CD1c-positive myeloid dendritic cell (primary cell): ENCODE results near the gene PPM1H.
A peak's percentile ranks its signal among the peaks of the same experiment; 100 is the strongest.
"Not testable (repeated sequence)": the region's sequence is repeated elsewhere in the genome, so short reads cannot be mapped to it uniquely, and the experiment has no call there.

ENCODE experiments used
- DNase-seq: peaks from one replicate; pipeline ENCODE4 v3.0.0-alpha.2; 2016; ENCODE audit errors: extremely low spot score

Gene PPM1H

DNA sequence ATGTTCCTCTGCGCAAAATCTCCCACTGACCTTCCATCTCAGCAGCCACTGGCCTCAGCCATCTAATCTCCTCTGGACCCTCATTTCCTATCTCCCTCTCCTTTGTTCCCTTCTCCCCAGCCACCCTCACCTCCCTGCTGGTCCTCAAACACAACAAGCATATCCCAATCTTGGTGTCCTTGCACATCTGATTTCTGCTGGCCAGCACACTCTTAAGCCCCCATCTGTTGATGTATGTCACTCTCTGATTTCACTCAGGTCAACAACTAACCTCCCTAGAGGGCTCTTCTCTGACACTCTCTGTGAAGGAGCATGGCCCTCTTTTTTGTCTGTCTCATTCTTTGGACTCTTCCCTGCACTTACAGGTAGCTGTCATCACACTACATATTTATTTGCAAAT lies 25.6 kb downstream of the PPM1H start:
- DNase-seq: no peak

DNA sequence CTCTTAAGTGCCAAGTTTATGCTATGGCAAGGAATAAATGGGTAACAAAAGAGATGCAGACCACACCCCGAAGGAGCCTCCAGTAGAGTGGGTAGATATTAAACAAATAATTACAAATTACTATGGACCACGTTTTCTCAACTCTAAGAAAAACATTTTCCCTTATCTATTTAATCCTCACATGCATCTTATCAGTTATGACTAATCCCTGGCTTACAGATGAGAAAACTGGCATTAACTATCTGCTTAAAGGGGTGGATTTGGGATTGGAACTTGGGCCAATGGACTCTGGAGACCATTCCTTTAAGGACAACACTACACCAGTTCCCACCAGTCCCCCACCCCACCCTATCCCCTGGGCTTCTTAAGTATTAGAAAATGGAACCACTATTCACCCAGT lies 26.3 kb downstream of the PPM1H start:
- DNase-seq: no peak

DNA sequence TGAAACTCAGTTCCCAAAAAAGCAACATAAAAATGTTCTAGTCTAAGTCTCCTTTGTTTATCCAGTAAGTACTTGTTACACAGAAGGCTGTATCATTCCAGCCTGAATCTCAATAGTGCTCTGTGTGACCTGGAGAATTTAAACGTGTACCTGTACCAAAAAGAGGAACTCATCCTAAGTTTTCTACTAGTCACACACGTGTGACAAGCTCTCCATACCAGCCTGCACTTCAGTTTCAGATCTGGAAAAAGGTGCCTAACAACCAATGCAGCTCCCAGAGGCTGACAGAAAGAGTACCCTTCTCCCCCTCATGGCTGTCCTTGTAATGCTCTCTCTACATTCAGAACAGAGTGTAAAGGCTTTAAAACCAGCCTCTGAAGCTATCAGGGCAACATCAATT lies 27.4 kb downstream of the PPM1H start:
- no peak for DNase-seq

DNA sequence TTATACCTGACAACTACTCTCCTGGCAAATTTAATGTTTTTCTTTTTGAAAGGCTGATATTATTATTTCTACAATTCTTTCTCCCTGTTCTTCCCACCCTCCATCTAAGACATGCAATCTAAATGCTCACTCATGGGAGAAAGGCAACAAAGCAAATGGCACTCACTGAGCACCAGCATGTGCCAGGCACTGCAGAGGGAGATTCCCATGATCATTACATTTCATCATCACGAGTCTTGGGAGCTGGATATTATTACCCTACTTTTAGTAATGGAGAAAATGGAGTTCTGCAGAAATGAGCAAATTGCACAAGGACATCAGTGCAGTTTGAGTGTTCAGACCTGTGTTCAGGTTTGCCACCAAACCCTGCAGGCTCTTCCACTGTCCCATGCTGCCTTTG lies 27.9 kb downstream of the PPM1H start:
- DNase-seq: no peak

DNA sequence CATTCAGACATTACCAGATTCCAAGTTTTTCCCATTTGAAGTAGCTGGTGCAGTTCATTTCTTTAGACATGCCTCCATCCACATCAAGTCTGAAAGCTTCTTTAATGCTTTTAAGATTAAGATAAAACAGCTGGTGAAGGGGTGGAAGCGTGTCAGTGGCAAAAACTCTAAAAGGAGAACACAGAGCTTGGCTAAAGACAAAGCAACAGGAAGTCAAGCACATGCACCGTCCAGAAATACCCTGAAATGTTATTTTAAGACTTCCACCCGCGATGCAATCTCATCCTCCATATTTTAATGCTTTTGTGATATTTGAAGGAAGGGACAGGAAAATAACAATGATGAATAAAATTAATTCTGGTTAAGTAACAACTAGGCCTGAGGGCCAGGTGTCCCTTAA lies 31.8 kb downstream of the PPM1H start:
- no peak for DNase-seq

DNA sequence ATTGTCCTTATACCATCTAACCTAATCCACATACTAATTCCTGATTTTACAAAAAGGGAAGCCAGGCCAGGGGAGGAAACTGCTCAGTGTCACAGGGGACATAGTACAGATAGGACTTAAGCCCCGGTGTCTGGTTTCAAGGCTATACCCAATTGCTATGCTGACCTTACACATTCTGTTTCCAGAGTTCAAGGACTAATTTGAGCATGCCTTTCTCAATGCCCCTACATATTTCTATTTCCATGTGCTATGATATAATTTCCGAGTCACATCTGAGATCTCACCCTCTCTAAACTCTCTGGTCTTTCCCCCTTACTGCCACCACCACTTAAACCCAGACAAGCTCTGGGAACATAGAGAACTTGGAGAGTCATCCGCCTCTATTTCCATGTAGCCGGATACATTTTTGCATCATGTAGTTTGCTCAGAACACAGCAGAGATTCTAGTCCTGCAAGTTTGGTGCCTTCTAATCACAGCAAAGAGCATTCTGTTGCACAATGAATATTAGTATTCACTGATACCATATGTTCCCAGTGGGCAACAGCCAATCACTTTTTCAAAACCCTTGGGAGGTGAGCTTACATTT lies 34.2 kb downstream of the PPM1H start:
- peak; percentile 48 for DNase-seq

DNA sequence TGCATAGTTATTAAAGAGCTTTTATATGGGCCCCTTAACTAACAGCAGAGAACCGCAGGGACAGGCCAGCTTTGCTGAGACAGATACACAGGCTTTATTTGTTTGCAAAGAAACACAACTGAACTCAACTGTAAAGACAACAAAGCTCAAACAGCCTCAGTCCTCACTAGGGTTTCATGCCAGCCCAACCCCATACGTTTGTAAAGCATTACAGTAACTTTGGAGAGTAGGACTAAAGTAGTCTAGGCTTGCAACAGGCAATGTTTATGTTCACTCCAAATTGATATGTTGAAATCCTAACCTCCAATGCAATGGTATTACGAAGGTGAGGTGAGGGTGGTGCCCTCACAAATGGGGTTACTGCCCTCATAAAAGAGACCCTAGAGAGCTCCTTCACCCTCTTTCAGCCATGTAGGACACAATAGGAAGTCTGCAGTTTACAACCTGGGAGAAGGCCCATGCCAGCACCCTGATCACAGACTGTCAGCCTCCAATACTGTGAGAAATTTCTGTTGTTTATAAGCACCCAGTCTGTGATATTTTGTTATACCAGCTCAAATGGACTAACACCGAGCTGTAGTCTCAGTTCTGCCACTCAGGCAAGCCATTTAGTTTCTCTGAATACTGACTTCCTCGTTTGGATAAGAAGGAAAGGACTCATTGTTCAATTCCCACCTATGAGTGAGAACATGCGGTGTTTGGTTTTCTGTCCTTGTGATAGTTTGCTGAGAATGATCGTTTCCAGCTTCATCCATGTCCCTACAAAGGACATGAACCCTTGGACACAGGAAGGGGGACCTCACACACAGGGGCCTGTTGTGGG lies 35.2 kb downstream of the PPM1H start:
- no peak for DNase-seq

DNA sequence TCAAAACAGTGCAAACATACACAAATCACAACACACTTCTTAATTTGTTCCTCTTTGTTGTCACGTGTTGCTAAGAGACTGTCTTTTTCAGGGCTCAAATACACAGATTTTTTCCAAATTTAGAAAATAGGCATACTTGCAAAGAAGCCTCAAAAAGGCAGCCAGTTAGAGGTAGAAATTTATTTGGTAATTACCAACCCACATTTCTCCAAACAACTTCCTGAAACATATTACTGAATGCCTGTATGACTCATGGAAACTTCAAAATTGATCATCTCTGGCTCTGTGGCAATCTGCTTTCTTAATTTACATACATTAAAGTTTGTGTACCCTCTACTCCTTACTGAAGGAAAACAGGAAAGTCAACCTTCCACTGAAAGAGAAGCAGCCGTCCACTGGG lies 36.4 kb downstream of the PPM1H start:
- peak; percentile 75 for DNase-seq

DNA sequence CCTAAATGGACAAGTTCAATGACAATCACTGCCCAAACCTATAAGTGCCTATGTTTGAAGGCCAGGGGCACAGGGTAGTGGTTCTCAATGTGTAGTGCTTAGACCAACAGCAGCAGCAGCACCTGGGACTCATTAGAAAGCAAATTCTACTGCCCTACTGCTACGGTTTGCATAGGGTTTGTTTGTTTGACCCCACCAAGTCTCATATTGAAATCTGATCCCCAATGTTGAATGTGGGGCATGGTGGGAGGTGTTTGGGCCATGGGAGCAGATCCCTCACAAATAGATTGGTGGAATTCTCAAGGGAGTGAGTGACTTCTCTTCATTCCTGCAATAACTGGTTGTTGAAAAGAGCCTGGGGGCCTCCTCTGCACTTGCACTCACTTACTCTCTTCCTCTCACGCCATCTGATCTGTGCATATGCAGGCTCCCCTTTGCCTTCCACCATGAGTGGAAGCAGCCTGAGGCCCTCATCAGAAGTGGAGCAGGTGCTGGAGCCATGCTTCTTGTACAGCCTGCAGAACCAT lies 39.5 kb downstream of the PPM1H start:
- no peak for DNase-seq

DNA sequence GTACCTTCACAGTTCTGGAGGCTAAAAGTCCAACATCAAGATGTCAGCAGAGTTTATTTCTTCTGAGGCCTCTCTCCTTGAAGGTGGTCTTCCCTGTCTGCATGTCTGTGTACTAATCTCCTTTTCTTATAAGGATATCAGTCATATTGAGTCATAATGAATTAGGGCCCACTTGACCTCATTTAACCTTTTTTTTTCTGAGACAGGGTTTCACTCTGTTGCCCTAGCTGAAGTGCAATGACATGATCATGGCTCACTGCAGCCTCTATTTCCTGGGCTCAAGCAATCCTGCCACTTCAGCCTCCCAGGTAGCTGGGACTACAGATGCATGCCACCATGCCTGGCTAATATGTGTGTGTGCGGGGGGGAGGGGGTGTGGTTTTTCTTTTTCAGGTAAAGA lies 41.7 kb downstream of the PPM1H start:
- no peak for DNase-seq

DNA sequence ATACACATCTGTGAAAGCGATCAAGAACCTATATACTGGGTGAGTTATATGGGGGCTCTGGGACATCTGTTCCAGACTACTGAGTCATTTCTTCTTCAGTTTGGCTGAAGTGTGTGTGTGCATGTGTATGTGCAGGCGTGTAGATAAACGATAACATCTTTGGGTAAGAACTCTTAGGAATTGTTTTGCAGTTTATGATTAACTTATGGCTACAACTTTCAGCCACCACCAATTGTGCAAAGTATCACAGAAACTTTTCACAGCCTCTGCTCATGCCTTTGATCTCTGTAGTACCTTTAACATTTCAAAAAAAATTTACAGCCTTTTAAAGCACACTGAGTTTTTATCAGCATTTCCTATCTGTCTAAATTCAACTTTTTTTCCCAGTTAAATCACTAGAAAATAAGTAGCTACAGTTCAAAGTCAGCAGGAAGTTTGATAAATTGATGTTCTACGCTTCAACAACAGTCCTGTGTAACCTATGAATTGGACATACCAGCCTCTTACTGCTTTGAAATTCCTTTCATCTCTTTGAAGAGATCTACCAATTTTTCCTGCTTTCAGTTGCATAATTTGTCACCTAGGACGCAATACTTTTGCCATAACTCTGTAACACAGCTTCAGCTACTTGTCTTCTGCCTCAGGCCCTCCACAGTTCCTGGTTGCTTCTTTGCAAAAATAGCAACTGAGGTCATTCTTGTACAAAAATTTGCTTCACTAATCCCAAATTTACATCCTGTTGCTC lies 43.0 kb downstream of the PPM1H start:
- DNase-seq: no peak

DNA sequence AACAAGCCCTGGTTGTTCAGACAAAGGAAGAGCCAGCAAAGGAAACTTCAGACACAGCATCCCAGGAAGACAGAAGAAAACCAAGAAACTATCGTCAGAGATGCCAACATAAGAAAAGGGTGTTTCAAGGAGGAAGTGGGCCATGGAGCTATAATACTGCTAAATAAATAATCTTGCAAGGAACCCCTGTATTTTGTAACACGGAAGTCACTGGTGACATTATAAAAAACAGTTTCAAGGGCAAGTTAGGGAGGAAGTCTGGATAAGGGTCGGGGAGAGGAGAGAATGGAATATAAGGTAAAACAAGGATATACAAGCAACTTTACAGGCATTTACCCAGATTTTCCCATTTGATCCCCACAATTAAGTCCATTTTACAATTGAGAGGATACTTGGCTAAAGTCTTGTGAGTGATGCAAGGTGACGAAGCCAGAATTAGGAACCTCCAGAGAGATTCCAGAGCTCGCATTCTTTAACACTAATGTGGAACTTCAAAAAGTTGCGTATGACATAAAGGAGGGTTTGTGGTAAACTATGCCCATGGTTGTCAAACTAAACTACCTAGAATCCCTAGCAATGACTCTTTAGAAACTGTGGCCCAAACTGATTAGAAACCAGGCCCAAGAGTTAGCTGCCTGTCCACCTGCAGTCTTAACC lies 46.4 kb downstream of the PPM1H start:
- no peak for DNase-seq

DNA sequence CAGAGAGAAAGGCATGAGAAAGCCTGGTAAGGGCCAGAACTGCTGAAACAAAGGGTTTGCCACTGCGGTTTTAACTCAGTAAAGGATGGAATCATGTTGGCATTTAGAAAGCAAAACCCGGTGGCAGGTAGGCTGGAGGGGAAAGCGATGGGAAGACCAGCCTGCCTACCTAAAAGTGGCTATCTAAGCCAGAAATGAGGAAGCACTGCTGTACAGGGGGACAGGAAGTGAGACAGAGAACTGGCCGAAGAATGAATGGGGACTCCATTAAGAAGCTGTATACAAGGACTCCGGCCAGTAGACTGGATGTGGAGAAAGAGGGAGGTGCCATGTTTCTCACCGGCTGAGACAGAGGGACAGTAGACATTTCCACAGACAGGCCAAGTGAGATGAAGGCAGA lies 48.2 kb downstream of the PPM1H start:
- DNase-seq: peak; percentile 11

DNA sequence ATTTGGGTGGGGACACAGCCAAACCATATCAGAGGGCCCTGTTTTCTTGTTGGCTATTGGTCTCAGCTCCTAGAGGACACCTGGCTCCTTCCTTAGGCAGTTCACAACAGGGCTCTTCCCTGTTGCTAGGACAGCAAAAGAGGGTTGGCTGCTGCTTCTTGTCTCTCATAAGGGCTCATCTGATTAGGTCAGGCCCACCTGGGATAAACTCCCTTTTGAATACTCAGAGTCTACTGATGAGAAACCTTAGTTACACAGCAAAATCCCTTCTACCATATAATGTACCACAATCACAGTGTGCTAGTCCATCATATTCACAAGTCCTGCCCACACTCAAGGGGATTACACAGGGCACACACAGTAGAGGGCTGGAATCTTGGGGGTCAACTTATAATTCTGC lies 49.7 kb downstream of the PPM1H start:
- no peak for DNase-seq

DNA sequence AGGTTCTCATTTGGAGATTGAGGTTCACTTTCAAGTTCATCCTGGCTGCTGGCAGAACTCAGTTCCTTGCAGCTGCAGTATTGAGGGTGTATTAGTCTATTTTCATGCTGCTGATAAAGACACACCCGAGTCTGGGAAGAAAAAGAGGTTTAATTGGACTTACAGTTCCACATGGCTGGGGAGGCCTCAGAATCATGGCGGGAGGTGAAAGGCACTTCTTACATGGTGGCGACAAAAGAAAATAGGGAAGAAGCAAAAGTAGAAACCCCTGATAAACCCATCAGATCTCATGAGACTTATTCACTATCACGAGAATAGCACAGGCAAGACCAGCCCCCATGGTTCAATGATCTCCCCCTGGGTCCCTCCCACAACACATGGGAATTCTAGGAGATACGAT lies 50.1 kb downstream of the PPM1H start:
- not testable (repeated sequence) for DNase-seq

DNA sequence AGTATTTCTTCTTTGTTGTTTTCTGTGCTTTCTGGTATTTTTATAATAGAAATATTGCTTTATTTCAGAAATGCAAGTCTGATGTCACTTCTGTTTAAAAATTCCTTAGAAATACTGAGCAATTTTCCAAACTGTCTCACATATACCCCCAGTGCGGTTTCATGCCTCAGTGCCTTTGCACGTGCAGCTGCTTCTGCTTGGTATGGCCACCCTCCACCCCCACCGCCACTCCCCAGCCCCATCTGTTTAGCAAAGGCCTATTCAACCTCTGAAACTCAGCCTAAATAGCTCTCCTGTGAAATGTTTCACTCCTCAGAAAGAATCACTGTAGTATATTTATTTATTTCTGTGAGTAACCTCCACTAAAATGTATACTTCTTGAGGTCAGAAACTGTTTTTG lies 52.3 kb downstream of the PPM1H start:
- DNase-seq: no peak

DNA sequence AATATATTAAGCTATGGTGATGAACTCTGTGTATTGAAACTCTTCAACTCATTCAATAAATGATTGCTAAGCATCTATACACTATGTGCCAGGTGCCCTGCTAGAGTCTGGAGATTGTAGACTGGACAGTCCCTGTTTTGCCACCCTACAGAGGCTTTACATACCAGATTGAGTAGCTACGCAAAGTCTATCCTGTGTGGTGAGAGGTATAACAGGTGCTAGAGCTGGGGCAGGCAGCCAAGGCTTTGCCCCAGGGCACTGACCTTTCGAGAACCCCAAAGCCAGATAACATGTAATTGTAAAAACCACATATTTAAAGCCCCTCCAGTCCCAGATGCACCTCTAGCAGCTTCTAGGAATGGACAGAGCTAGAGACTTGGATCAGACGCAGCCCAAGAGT lies 52.8 kb downstream of the PPM1H start:
- no peak for DNase-seq

DNA sequence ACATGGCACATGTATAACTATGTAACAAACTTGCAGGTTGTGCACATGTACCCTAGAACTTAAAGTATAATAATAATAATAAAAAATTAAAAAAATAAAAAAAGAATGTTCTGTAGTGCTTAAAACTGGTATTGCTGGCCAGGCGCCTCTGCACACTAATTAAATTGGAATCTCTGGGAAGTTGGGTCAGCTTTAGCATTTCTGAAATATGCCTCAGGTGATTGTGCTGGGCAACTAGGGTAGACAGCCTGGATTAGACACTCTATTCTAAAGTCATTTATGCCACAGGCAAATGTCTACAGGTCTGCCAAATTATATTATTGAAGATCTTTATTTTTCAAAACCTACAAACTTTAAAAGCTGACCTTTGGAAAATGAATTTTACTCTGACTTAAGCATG lies 55.3 kb downstream of the PPM1H start:
- DNase-seq: no peak

DNA sequence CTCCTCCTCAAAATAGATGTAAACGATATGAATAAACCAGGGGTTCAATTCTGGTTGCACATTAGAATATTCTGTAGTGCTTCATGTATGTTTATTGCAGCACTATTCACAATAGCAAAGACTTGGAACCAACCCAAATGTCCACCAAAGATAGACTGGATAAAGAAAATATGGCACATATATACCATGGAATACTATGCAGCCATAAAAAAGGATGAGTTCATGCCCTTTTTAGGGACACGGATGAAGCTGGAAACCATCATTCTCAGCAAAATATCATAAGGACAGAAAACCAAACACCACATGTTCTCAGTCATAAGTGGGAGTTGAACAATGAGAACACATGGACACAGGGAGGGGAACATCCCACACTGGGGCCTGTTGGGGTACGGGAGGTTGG lies 55.7 kb downstream of the PPM1H start:
- DNase-seq: not testable (repeated sequence)

DNA sequence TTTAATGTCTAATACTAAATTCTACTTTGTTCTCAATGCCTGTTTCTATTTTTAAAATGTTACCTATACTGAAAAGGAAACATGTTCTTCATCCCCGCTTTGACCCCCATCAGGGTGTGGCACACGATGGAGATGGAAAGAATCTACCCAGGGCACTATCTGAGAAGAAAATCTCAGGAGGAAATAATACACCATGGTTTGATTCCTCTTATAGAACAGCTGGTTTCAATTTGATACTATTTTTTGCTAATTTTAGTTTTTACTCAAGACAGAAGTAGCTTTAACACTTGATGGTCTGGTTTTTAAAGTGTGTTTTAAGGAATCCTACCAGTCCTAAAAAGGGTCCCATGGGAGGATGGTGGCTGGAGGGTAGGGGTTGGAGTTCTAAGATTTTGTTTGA lies 56.7 kb downstream of the PPM1H start:
- no peak for DNase-seq

DNA sequence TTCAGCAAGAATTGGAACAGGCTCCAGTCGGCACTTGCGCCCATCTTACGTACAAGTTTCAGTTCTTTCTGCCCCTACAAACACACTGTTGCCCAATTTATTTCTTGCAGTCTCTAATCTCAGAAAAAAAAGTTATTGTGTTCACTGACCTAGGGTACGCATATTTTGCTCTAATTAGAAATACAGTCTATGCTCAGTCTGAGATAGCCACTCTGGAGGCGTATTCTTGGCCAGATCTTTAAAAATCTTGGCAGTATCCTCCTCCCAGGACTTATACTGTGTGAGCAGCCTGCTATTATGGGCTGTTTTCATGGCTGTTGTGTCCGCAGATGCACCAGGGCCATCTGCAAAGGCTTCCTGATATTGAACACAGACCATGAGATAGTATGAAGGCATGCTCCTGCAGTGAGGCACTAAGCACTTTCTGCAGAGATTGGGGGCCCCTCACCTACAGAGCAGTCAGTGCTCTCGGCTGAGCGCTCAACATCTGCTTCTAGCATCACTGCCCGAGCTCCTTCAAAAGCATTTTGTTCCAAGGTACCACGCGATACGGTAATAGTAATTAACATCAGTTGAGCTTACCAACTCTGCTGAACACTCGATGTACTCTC lies 57.9 kb downstream of the PPM1H start:
- no peak for DNase-seq
